CD4-positive, alpha-beta T cell treated with Interleukin-6 at 100 ng/mL for 8 hours (primary cell): ENCODE data around the gene ZNF320.
A peak's percentile ranks its signal among the peaks of the same experiment; 100 is the strongest.
"Not testable (repeated sequence)": the region's sequence is repeated elsewhere in the genome, so short reads cannot be mapped to it uniquely, and the experiment has no call there.

Experiments
- DNase-seq: peaks from one replicate; pipeline ENCODE4 v3.0.0-alpha.2; 2020; ENCODE audit warnings: mixed read lengths, low spot score

The ZNF320 gene

DNA sequence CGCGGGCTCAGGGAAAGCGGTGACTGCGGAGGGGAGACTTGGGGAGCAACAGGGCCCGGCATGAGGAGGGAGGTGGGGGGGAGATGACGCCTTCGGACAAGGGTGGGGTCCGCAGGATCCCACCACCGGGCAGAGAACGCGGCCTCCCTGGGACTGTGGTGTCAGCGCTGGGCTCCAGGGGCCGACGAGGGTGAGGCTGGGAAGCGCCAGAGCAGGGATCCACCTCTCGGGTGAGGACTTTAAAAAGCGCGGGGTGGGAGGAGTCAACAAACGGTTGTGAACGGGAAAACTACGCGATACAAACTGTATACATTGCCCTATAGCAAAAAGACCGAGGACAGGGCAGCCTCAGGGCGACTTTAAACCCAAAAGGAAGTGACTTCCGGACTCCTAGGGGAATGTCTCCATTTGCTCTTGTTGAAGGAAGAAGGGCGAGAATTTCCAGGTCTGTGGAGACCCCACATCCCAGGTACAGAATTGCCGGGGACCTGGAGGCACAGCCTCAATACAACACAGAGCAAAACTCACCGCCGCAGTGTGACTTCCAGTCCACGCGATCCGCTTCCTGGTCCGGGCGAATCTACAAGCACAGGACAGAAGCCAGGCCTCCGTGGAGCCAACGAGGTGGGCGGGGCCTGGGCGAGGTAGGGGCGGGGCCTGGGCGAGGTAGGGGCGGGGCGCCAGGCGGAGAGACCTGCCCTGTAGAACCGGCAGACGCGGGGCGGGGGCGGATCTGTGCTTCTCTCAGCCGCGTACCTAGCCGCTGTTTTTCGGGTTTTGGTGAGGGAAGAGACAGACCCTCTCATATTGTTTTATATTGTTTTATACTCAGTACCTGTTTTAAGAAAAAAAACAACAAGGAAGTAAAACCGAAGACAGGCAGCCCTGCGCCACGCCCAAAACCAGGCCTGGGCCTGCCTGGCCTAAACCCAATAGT lies 25.7 kb upstream of the ZNF320 start, which contains the start of gene ZNF888:
Gene ZNF888, minus strand, starts transcription at position 588 of the 937 bp plus-strand sequence. CDS start 5,555 bp downstream, outside the sequence.
- peak; percentile 85 for DNase-seq

DNA sequence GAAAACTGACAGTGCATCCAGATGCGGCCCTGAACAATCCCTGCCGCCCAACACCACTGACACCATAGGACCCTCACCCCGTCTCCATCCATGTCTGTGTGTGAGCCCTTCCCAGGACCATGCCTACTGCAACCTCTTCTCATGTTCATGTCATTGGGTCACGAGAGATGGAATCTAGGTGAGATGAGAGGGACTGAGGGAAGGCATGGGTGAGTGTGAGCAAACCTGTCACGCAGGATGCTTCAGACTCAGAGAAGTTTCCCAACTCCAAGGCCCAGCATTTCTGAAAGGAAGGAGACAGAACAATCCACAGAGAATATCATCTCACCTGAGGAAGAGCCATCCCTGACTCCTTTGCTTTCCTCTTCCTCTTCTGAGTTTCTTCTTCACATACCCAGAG lies 20.1 kb upstream of the ZNF320 start:
- DNase-seq: no peak

DNA sequence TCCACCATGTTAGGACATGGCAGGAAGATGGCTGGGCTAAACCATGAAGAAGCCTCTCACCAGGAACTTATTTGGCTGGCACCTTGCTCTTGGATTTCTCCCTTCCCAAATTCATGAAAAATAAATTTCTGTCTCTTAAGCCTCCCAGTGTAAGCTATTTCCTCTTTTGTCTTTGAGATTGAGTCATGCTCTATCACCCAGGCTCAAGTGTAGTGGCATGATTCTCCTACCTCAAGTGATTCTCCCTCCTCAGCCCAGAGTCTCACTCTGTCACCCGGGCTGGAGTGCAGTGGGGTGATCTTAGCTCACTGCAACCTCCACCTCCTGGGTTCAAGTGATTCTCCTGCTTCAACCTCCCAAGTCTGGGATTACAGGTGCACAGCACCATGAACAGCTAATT lies 13.2 kb upstream of the ZNF320 start:
- no peak for DNase-seq

DNA sequence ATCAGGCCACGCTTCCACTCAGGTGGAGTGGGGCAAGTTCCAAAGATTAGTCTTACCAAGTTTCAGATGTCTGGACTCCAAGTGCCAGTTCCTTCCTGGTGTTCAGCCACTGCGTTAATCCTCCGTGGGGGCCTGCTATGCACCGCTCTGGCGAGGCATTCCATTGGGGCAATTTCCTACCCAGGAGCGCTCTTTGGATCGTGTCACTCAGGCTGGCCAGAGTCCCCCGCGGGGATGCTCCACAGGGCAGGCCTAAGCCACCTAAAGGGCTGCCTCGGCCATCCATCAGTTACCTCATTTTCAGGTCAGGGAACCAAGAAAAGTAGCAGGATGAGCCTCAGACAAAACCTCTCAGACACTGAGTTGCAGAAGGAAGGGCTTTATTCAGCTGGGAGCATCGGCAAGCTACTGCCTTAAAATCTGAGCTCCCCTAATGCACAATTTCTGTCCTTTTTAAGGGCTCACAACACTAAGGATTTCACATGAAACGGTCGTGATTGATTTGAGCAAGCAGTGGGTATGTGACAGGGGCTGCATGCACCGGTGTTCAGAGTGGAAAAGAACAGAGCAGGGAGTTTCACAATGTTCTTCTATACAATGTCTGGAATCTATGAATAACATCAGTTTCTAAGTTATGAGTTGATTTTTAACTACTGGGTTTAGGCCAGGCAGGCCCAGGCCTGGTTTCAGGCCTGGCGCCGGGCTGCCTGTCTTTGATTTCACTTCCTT lies 6.8 kb upstream of the ZNF320 start:
- not testable (repeated sequence) for DNase-seq

- DNase-seq: no peak
These were observed 4.4 kb upstream of the ZNF320 start for GRCh38 chr19:52901842-52902241.

DNA sequence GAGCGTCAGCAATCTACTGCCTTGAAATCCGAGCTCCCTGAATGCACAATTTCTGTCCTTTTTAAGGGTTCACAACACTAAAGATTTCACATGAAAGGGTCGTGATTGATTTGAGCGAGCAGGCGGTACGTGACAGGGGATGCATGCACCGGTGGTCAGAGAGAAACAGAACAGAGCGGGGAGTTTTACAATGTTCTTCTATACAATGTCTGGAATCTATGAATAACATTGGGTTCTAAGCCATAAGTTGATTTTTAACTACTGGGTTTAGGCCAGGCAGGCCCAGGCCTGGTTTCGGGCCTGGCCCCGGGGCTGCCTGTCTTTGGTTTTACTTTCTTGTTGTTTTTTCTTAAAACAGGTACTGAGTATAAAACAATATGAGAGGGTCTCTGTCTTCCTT lies 1.2 kb upstream of the ZNF320 start:
- not testable (repeated sequence) for DNase-seq

DNA sequence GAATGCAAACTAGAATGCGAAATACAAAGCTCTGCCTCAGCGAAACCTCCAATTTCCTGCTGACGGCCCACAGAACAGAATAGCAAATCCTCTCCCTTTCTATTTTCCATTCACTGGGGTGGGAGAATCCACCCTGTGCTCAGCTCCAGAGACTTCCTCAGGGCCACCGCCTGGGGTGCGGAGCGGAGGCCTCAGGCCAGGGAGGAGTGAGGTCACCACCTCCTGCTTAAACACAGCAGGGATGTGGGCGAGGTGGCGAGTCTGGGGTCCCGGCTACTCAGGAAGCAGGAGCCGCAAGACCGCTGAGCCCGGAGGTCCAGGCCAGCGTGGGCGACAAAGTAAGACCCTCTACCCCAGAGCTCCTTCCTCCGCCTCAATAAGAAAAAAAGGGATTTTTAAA lies 666 bp upstream of the ZNF320 start:
- no peak for DNase-seq

- DNase-seq: no peak
These were observed 851 bp downstream of the ZNF320 start for GRCh38 chr19:52896431-52897137.

DNA sequence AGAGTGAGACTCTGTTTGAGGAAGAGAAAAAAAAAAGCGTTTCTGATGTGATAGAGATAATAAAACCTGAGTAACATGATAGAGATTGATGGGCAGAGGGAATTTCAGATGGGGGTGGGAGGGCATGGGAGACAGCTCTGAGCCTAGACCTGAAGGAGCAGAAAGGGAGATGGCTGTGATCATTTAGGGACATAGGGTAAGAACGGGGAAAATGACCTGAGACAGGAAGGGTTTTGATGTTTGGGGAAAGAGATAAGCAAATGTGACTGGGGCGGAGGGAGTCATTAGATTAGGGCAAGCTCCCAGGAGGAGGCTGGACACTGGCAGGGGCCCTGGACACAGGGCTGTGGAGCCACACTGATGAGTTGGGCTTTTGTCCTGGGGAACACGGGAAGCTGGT lies 6.1 kb downstream of the ZNF320 start:
- DNase-seq: no peak

DNA sequence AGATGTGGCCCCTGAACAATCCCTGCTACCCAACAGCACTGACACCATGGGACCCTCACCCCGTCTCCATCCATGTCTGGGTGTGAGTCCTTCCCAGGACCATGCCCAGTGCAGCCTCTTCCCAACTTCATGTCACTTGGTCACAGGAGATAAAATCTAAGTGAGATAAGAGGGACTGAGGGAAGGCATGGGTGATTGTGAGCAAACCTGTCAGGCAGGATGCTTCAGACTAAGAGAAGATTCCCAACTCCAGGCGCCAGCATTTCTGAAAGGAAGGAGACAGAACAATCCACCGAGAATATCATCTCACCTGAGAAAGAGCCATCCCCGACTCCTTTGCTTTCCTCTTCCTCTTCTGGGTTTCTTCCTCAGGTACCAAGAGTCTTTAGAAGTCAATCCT lies 7.5 kb downstream of the ZNF320 start:
- no peak for DNase-seq

- no peak for DNase-seq
These were observed 8.4 kb downstream of the ZNF320 start for GRCh38 chr19:52889076-52889475.

- DNase-seq: no peak
These were observed 16.5 kb downstream of the ZNF320 start for GRCh38 chr19:52880895-52881389.

DNA sequence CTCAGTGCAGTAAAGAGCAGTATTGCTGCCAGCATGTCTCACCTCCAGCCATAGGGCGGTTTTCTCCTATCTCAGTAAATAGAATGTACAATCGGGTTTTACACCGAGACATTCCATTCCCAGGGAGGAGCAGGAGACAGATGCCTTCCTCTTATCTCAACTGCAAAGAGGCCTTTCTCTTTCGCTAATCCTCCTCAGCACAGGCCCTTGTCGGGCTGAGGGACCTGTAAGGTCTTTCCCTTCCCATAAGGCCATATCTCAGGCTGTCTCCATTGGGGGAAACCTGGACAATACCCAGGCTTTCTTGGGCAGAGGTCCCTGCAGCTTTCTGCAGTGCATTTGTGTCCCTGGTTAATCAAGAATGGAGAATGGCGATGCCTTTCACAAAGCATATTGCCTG lies 24.4 kb downstream of the ZNF320 start:
- not testable (repeated sequence) for DNase-seq

- DNase-seq: no peak
These were observed 26.0 kb downstream of the ZNF320 start for GRCh38 chr19:52871466-52871865.

GRCh38 chr19:52868031-52868430 lies 29.4 kb downstream of the ZNF320 start:
- DNase-seq: not testable (repeated sequence)

DNA sequence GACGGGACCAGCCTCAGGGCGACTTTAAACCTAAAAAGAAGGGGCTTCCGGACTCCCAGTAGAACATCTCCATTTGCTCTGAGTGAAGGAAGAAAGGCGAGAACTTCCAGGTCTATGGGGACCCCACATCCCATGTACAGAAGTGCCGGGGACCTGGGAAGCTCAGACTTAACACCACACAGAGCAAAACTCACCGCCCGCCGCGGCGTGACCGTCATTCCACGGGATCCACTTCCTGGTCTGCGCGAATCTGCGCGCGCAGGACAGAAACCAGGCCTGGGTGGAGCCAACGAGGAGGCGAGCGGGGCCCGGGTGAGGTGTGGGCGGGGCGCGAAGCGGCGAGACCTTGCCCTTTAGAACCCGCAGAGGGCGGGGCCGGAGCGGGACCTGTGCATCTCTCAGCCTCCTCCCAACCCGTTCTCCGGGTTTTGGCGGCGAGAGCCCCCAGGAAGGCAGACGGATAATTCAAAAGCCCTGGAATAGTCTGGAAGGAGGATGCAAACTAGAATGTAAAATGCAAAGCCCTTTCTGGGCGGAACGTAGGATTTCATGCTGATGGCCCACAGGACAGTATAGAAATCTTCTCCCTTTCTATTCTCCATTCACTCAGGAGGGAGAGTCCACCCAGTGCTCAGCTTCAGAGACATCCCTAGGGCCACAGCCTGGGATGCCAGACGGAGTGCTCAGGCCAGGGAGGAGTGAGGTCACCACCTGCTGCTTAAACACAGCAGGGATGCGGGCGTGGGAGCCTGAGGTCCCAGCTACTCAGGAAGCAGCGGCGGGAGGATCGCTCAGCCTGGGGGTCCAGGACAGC lies 39.9 kb downstream of the ZNF320 start, which contains the start of gene ZNF468:
Gene ZNF468, minus strand, starts transcription at position 242 of the 814 bp plus-strand sequence. CDS start 3,347 bp downstream, outside the sequence.
- peak; percentile 46 for DNase-seq

DNA sequence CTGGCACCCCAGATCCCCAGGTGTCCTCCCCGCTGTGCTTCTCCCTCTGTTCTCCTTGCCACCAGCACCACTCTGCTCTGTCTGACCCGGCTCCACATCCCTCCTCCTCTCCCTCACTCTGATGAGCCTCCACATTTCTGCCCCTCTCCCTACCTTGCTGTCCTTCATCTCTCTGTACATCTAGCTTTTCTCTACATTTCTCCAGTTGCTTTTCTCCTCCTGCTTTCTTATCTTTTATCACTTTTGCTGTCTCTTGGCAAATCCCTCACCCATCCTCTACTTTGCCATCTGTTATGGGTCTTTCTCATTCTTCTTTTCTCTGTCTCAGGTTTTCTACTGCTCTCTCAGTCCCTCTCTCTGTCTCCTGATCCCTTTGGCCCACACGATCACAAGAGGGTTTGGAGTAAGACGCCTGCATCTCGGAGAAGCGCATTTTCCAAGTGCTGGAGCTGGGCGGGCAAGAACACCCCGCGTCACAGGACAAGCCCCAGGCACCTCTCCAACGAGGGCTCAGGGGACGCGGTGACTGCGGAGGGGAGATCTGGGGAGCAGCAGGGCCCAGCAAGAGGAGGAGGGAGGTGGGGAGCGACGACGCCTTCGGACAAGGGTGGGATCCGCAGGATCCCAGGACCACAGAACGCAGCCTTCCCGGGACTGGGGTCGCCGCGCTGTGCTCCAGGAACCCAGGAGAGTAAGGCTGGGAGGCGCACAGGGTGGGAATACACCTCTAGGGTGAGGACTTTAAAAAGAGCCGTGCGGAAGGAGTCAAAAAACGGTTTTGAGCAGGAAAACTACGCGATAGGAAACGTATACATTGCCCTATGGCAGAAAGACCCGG lies 40.7 kb downstream of the ZNF320 start:
- not testable (repeated sequence) for DNase-seq
